Testis (tissue), 2 donors: ENCODE results near the gene AQP5.

Source experiments
- POLR2A ChIP-seq: fragments of 450-650 bp; IDR thresholded peaks from one replicate; pipeline ENCODE4 v1.6.1; 2017; ENCODE audit warnings: antibody characterized with exemption, mild to moderate bottlenecking, moderate library complexity
- TF ChIP-seq, protein P1 (sequence below), 3 experiments: fragments of 450-650 bp in 2 of 3; fragments of 200-600 bp in 1 of 3; sonication (generic) in 1 of 3; IDR thresholded peaks; one replicate each; pipeline ENCODE4 v1.5.1; 2016 to 2019; ENCODE audit warnings: antibody characterized with exemption in 3 of 3, mild to moderate bottlenecking in 2 of 3, moderate library complexity in 1 of 3

GRCh38 chr12:49952391-49953055 lies 9.1 kb upstream of the AQP5 start:
- TF ChIP-seq, protein P1, sequence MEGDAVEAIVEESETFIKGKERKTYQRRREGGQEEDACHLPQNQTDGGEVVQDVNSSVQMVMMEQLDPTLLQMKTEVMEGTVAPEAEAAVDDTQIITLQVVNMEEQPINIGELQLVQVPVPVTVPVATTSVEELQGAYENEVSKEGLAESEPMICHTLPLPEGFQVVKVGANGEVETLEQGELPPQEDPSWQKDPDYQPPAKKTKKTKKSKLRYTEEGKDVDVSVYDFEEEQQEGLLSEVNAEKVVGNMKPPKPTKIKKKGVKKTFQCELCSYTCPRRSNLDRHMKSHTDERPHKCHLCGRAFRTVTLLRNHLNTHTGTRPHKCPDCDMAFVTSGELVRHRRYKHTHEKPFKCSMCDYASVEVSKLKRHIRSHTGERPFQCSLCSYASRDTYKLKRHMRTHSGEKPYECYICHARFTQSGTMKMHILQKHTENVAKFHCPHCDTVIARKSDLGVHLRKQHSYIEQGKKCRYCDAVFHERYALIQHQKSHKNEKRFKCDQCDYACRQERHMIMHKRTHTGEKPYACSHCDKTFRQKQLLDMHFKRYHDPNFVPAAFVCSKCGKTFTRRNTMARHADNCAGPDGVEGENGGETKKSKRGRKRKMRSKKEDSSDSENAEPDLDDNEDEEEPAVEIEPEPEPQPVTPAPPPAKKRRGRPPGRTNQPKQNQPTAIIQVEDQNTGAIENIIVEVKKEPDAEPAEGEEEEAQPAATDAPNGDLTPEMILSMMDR (IDR thresholded peaks at IDR 0.05), result no peak
- no peak for TF ChIP-seq POLR2A
